H9 (cell line): ENCODE measurements around the gene BTRC. TPM values are rescaled to one million over a fixed set of nuclear protein-coding genes. Genes with fewer than 3 reads are reported as not detected.

Experiments
- DNase-seq: peaks from one replicate; pipeline ENCODE4 v3.0.0-alpha.2; 2017
- H2AFZ ChIP-seq: one replicate; pipeline ENCODE4 v1.6.1; 2013; ENCODE audit warnings: mild to moderate bottlenecking, low read length, control low read depth, moderate library complexity
- H2AK5ac ChIP-seq: 2 replicates; pipeline ENCODE4 v1.6.1; 2013; ENCODE audit warnings: low read length, control low read depth, mixed read lengths; ENCODE audit not compliant: insufficient read length
- H2BK120ac ChIP-seq: one replicate; pipeline ENCODE4 v1.6.1; 2013; ENCODE audit warnings: low read depth, mild to moderate bottlenecking, low read length, control low read depth, inconsistent platforms; ENCODE audit not compliant: poor library complexity, severe bottlenecking
- H2BK12ac ChIP-seq: 2 replicates; pipeline ENCODE4 v1.6.1; 2013; ENCODE audit warnings: low read length, control low read depth, mixed read lengths, low read depth; ENCODE audit not compliant: insufficient read length
- H2BK15ac ChIP-seq: 2 replicates; pipeline ENCODE4 v1.6.1; 2013; ENCODE audit warnings: low read depth, low read length, control low read depth
- H2BK20ac ChIP-seq: one replicate; pipeline ENCODE4 v1.6.1; 2013; ENCODE audit warnings: low read depth, mild to moderate bottlenecking, low read length, control low read depth, inconsistent platforms; ENCODE audit not compliant: poor library complexity, severe bottlenecking
- H2BK5ac ChIP-seq: 2 replicates; pipeline ENCODE4 v1.6.1; 2013; ENCODE audit warnings: low read length, control low read depth, mixed read lengths; ENCODE audit not compliant: insufficient read length
- H3K14ac ChIP-seq: 2 replicates; pipeline ENCODE4 v1.6.1; 2013; ENCODE audit warnings: low read length, control low read depth; ENCODE audit not compliant: insufficient read depth
- H3K18ac ChIP-seq: 2 replicates; pipeline ENCODE4 v1.6.1; 2013; ENCODE audit warnings: low read depth, mild to moderate bottlenecking, mixed read lengths, low read length, control low read depth; ENCODE audit not compliant: insufficient read length
- H3K23ac ChIP-seq: 2 replicates; pipeline ENCODE4 v1.6.1; 2013; ENCODE audit warnings: low read length, control low read depth, mixed read lengths, low read depth; ENCODE audit not compliant: insufficient read length
- H3K23me2 ChIP-seq: 2 replicates; pipeline ENCODE4 v1.6.1; 2013; ENCODE audit warnings: low read depth, mild to moderate bottlenecking, mixed read lengths, low read length, control low read depth; ENCODE audit not compliant: insufficient read length, poor library complexity, severe bottlenecking
- H3K27ac ChIP-seq: 2 replicates; pipeline ENCODE4 v1.5.1; 2013; ENCODE audit warnings: low read length, control low read depth, mixed read lengths, low read depth; ENCODE audit not compliant: insufficient read length
- H3K27me3 ChIP-seq: 2 replicates; pipeline ENCODE4 v1.6.1; 2013; ENCODE audit warnings: low read length, control low read depth, inconsistent platforms; ENCODE audit not compliant: insufficient read depth
- H3K4ac ChIP-seq: 2 replicates; pipeline ENCODE4 v1.6.1; 2013; ENCODE audit warnings: low read depth, mild to moderate bottlenecking, control low read depth, inconsistent platforms, low read length, moderate library complexity
- H3K4me1 ChIP-seq: 2 replicates; pipeline ENCODE4 v1.6.1; 2013; ENCODE audit warnings: low read length, control low read depth, inconsistent platforms; ENCODE audit not compliant: insufficient read depth
- H3K4me2 ChIP-seq: 2 replicates; pipeline ENCODE4 v1.6.1; 2013; ENCODE audit warnings: low read length, control low read depth, mixed read lengths; ENCODE audit not compliant: insufficient read length, insufficient read depth
- H3K56ac ChIP-seq: 2 replicates; pipeline ENCODE4 v1.6.1; 2013; ENCODE audit warnings: low read depth, mild to moderate bottlenecking, mixed read lengths, low read length, control low read depth; ENCODE audit not compliant: insufficient read length
- H3K79me1 ChIP-seq: 2 replicates; pipeline ENCODE4 v1.6.1; 2013; ENCODE audit warnings: low read depth, mild to moderate bottlenecking, moderate library complexity, low read length, control low read depth, inconsistent platforms; ENCODE audit not compliant: insufficient read depth, poor library complexity, severe bottlenecking
- H3K79me2 ChIP-seq: 2 replicates; pipeline ENCODE4 v1.6.1; 2013; ENCODE audit warnings: low read length, control low read depth, inconsistent platforms; ENCODE audit not compliant: insufficient read depth
- H3K9ac ChIP-seq: 2 replicates; pipeline ENCODE4 v1.6.1; 2013; ENCODE audit warnings: low read length, control low read depth, mixed read lengths; ENCODE audit not compliant: insufficient read length; ENCODE audit errors: extremely low read depth
- H3K9me3 ChIP-seq: one replicate; pipeline ENCODE4 v1.6.1; 2013; ENCODE audit warnings: low read depth, low read length, inconsistent platforms; ENCODE audit not compliant: control insufficient read depth
- H3T11ph ChIP-seq: one replicate; pipeline ENCODE4 v1.6.1; 2013; ENCODE audit warnings: mild to moderate bottlenecking, low read length, control low read depth, inconsistent platforms
- H4K20me1 ChIP-seq: one replicate; pipeline ENCODE4 v1.6.1; 2013; ENCODE audit not compliant: control insufficient read depth, insufficient read length, insufficient read depth
- H4K5ac ChIP-seq: 2 replicates; pipeline ENCODE4 v1.6.1; 2013; ENCODE audit warnings: low read depth, mild to moderate bottlenecking, mixed read lengths, low read length, control low read depth; ENCODE audit not compliant: insufficient read length
- H4K8ac ChIP-seq: replicated peaks from 2 replicates; pipeline ENCODE4 v1.6.1; 2013; ENCODE audit warnings: low read length, control low read depth, mixed read lengths, low read depth; ENCODE audit not compliant: insufficient read length
- H4K91ac ChIP-seq: 2 replicates; pipeline ENCODE4 v1.6.1; 2013; ENCODE audit warnings: low read depth, mild to moderate bottlenecking, moderate library complexity, mixed read lengths, low read length, control low read depth; ENCODE audit not compliant: insufficient read length
- H3K27ac Mint-ChIP-seq, 3 experiments: 2 replicates in 2 of 3; 3 replicates in 1 of 3; pipeline ENCODE4 v1.8.0; 2020 to 2021; ENCODE audit warnings: mixed read lengths in 3 of 3, mild to moderate bottlenecking in 1 of 3, moderate library complexity in 1 of 3
- H3K27me3 Mint-ChIP-seq: 2 replicates; pipeline ENCODE4 v1.8.0; 2021; ENCODE audit warnings: low read depth, mild to moderate bottlenecking, moderate library complexity, mixed read lengths
- H3K36me3 Mint-ChIP-seq, 3 experiments: 2 replicates in 2 of 3; 3 replicates in 1 of 3; pipeline ENCODE4 v1.8.0; 2020 to 2021; ENCODE audit warnings: low read depth in 3 of 3, mixed read lengths in 3 of 3; ENCODE audit not compliant: insufficient read depth in 1 of 3
- H3K4me1 Mint-ChIP-seq, 2 experiments: 2 replicates each; pipeline ENCODE4 v1.8.0; 2020; ENCODE audit warnings: mixed read lengths in 2 of 2
- H3K4me3 Mint-ChIP-seq, 2 experiments: 2 replicates in 1 of 2; 3 replicates in 1 of 2; pipeline ENCODE4 v1.8.0; 2020 to 2021; ENCODE audit warnings: mild to moderate bottlenecking in 2 of 2, mixed read lengths in 2 of 2, moderate library complexity in 1 of 2
- H3K9me3 Mint-ChIP-seq, 2 experiments: 2 replicates in 1 of 2; 3 replicates in 1 of 2; pipeline ENCODE4 v1.8.0; 2020; ENCODE audit warnings: mild to moderate bottlenecking in 2 of 2, mixed read lengths in 2 of 2, moderate library complexity in 1 of 2
- WGBS: extraction: QIAGEN DNeasy Blood & Tissue Kit; methylation state at CpG from one replicate; pipeline ENCODE4 v1.1.7; 2013; ENCODE audit warnings: missing lambda C conversion rate, low lambda C conversion rate, mixed read lengths; ENCODE audit not compliant: insufficient read length; ENCODE audit errors: extremely low coverage; 5-methylcytosine and 5-hydroxymethylcytosine counted together
- total RNA-seq: library from RNA; stranded (reverse); gene quantifications from 2 replicates; pipeline ENCODE4 v1.2.1, GENCODE V29; 2021
- TF ChIP-seq, protein P1 (sequence below): fragments of 200-600 bp; sonication (generic); conservative IDR thresholded peaks from 3 replicates; pipeline ENCODE4 v1.8.0; 2021; ENCODE audit warnings: antibody characterized with exemption, mild to moderate bottlenecking

The BTRC gene
- total RNA-seq, 1 experiment from 2014 or later: 24.2 TPM

DNA sequence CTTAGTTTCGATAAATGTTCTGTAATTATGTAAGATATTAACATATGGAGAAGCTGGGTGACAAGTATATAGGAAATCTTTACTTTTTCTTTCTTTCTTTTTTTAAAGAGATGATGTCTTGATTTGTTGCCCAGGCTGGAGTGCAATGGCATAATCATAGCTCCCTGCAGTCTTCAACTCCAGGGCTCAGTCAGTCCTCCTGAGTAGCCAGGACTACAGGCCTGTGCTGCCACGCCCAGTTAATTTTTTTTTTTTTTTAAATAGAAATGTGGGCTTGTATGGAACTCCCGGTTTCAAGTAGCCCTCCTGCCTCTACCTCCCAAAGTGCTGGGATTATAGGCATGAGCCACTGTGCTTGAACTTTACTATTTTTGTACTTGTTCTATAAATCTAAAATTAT is 122.4 kb downstream of the BTRC start:
- H3K14ac ChIP-seq: no peak overlapping the region
- Mint-ChIP-seq H3K9me3 (no peaks in the 10 kb centered on the region), H3K4me3 (no peak overlapping the region), H3K36me3 (peaks cover 0 to 2% (median 0%) of the 10 kb centered on the region in 3 experiments; a peak in 2 of 7 replicates), H3K27me3 (no peaks in the 10 kb centered on the region), H3K4me1 (no peaks in the 10 kb centered on the region), H3K27ac (no peak overlapping the region)
- no peak overlapping the region for H3K27ac ChIP-seq
- H2BK20ac ChIP-seq: no peak overlapping the region
- H4K91ac ChIP-seq: no peak overlapping the region
- no peak overlapping the region for H2BK12ac ChIP-seq
- H3K18ac ChIP-seq: no peak overlapping the region
- H3K9me3 ChIP-seq: no peaks in the 10 kb centered on the region
- no peak overlapping the region for H3K56ac ChIP-seq
- H4K8ac ChIP-seq: no peak overlapping the region
- no peaks in the 10 kb centered on the region for H3K79me1 ChIP-seq
- H3K4ac ChIP-seq: no peak overlapping the region
- TF ChIP-seq, protein P1, sequence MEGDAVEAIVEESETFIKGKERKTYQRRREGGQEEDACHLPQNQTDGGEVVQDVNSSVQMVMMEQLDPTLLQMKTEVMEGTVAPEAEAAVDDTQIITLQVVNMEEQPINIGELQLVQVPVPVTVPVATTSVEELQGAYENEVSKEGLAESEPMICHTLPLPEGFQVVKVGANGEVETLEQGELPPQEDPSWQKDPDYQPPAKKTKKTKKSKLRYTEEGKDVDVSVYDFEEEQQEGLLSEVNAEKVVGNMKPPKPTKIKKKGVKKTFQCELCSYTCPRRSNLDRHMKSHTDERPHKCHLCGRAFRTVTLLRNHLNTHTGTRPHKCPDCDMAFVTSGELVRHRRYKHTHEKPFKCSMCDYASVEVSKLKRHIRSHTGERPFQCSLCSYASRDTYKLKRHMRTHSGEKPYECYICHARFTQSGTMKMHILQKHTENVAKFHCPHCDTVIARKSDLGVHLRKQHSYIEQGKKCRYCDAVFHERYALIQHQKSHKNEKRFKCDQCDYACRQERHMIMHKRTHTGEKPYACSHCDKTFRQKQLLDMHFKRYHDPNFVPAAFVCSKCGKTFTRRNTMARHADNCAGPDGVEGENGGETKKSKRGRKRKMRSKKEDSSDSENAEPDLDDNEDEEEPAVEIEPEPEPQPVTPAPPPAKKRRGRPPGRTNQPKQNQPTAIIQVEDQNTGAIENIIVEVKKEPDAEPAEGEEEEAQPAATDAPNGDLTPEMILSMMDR: no peak
- H3T11ph ChIP-seq: no peak overlapping the region
- H3K4me1 ChIP-seq: no peaks in the 10 kb centered on the region
- H3K9ac ChIP-seq: no peak overlapping the region
- H3K27me3 ChIP-seq: no peaks in the 10 kb centered on the region
- no peak overlapping the region for H4K5ac ChIP-seq
- no peak for DNase-seq
- WGBS: no CpG with 5 or more reads among the region's 3 CpGs
- H3K79me2 ChIP-seq: no peaks in the 10 kb centered on the region
- no peak overlapping the region for H2BK5ac ChIP-seq
- H3K23ac ChIP-seq: no peak overlapping the region
- no peak overlapping the region for H2AK5ac ChIP-seq
- H4K20me1 ChIP-seq: no peaks in the 10 kb centered on the region
- no peak overlapping the region for H3K4me2 ChIP-seq
- no peak overlapping the region for H2BK15ac ChIP-seq
- no peak overlapping the region for H2BK120ac ChIP-seq
- no peaks in the 10 kb centered on the region for H3K23me2 ChIP-seq
- H2AFZ ChIP-seq: no peak overlapping the region
